ENCODE measurements around the gene TCEA2. TPM values are rescaled to one million over a fixed set of nuclear protein-coding genes. Genes with fewer than 3 reads are reported as not detected.

Gene TCEA2
- polyA plus RNA-seq, 1 donor: 32.6 TPM

DNA sequence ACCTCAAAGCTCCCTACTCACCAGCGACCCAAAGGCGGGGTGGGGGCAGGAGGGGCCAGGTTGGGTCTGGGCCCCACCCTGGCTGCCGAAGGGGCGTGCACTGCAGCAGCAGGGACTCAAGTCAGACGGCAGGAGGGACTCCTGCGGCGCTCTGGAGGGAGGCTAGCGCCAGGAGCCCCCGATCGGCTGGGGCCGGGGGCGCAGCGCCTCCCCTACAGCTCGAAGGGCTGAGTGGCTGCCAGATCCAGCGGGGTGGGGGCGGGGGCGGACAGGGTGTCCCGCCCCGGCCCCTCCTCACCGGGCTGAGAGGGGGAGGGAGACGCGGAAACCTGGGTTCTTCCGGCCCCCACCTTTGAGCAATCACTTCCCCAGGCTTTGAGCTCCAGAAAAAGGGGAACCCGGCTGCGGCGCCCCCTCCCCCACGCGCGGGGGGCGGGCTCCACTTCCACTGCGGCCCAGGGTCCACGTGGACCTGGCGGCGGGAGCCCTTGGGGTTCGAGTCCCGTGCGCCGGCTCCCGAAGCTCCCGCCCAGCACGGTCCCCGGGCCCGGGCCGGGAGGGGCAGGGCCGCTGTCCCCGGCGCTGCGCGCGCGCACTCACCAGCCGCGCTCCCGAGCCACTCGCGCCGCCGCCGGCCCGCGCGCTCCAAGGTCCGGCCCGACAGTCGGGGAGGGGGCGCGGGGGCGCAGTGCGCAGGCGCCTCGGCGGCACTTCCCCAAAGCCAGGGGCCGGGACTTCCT lies 16.4 kb downstream of the TCEA2 start, which contains the start of gene RGS19:
Gene RGS19, minus strand, starts transcription at position 246 of the 740 bp plus-strand sequence. CDS start 2,632 bp downstream, outside the sequence.
- H3K27me3 ChIP-seq (ENCODE audit: control insufficient read depth, insufficient read depth, low read length): peaks cover 56% of the 10 kb centered on the region
- peaks cover under 1% of the 10 kb centered on the region for H3K9me3 ChIP-seq (ENCODE audit: control insufficient read depth, low read depth, low read length)
- H3K4me3 ChIP-seq (ENCODE audit: low read length): peak within 1 kb of the TSS; percentile 56
- no CpG with 5 or more reads among the region's 73 CpGs for WGBS (ENCODE audit: insufficient coverage, low lambda C conversion rate)
- peaks cover 22% of the 10 kb centered on the region for H3K4me1 ChIP-seq (ENCODE audit: control insufficient read depth, insufficient read depth, low read length)
- H3K27ac ChIP-seq (ENCODE audit: low read length): no peak within 1 kb of the TSS
- H3K36me3 ChIP-seq (ENCODE audit: control insufficient read depth, insufficient read depth, low read length): no peaks in the 10 kb centered on the region
- DNase-seq: peak in 1 of 2 donors; percentile 74

- Histone ChIP-seq H3K27ac (ENCODE audit: low read length) (no peak within 1 kb of the TSS), H3K9me3 (ENCODE audit: control insufficient read depth, low read depth, low read length) (peaks cover 3% of the 10 kb centered on the region), H3K4me1 (ENCODE audit: control insufficient read depth, insufficient read depth, low read length) (peaks cover 27% of the 10 kb centered on the region), H3K4me3 (ENCODE audit: low read length) (peak within 1 kb of the TSS; percentile 56), H3K27me3 (ENCODE audit: control insufficient read depth, insufficient read depth, low read length) (peaks cover 63% of the 10 kb centered on the region), H3K36me3 (ENCODE audit: control insufficient read depth, insufficient read depth, low read length) (no peaks in the 10 kb centered on the region)
- no CpG with 5 or more reads among the region's 62 CpGs for WGBS (ENCODE audit: insufficient coverage, low lambda C conversion rate)
- no peak for DNase-seq
Measured at GRCh38 chr20:64080013-64080812, 17.2 kb downstream of the TCEA2 start, which contains the start of gene OPRL1. OPRL1 (plus strand) TSS chr20:64080082; CDS start chr20:64092721, 12,639 bp downstream.

GRCh38 chr20:64080813-64081623 lies 18.0 kb downstream of the TCEA2 start:
- H3K4me3 ChIP-seq (ENCODE audit: low read length): no peak overlapping the region
- peaks cover 71% of the 10 kb centered on the region for H3K27me3 ChIP-seq (ENCODE audit: control insufficient read depth, insufficient read depth, low read length)
- H3K36me3 ChIP-seq (ENCODE audit: control insufficient read depth, insufficient read depth, low read length): no peaks in the 10 kb centered on the region
- no peak overlapping the region for H3K27ac ChIP-seq (ENCODE audit: low read length)
- H3K4me1 ChIP-seq (ENCODE audit: control insufficient read depth, insufficient read depth, low read length): peaks cover 27% of the 10 kb centered on the region
- peaks cover 3% of the 10 kb centered on the region for H3K9me3 ChIP-seq (ENCODE audit: control insufficient read depth, low read depth, low read length)
- no peak for DNase-seq
- WGBS (ENCODE audit: insufficient coverage, low lambda C conversion rate): 100% methylated on average over 1 of the region's 17 CpGs

- no peak for DNase-seq
- peaks cover 76% of the 10 kb centered on the region for H3K27me3 ChIP-seq (ENCODE audit: control insufficient read depth, insufficient read depth, low read length)
- WGBS (ENCODE audit: insufficient coverage, low lambda C conversion rate): no CpG with 5 or more reads among the region's 6 CpGs
- no peaks in the 10 kb centered on the region for H3K36me3 ChIP-seq (ENCODE audit: control insufficient read depth, insufficient read depth, low read length)
- no peak overlapping the region for H3K4me3 ChIP-seq (ENCODE audit: low read length)
- H3K27ac ChIP-seq (ENCODE audit: low read length): no peak overlapping the region
- peaks cover 27% of the 10 kb centered on the region for H3K4me1 ChIP-seq (ENCODE audit: control insufficient read depth, insufficient read depth, low read length)
- H3K9me3 ChIP-seq (ENCODE audit: control insufficient read depth, low read depth, low read length): peaks cover 3% of the 10 kb centered on the region
Measured at GRCh38 chr20:64081624-64081964, 18.6 kb downstream of the TCEA2 start.

DNA sequence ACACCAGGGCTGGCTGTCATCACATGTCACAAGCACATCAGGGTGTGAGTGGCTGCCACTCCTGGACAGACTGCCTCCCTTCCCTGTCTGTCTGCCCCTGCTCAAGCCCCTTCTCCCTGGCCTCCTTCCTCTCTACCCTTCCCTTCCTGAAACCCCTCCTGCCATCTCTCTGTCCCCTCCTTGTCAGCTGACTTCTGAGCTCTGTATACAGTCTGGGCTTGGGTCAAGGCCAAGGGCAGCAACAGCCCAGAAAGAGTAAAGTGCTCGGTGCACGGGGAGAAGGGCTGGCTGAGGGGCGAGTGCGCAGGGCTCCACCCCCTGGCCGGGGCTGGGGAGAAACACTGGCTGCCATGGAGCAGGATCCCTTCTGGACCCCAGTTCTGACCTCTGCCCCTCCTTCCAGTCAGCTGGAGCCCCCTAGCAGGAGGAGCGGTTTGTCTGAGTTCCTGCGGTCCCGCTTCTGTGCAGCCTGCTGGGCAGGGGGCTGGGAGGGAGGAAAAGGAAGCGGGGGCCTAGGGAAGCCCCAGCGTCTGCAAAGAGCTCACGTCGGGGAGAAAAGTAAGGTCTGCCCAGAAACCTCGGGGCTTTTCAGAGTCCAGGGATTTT lies 19.2 kb downstream of the TCEA2 start:
- DNase-seq: no peak
- Histone ChIP-seq H3K4me1 (ENCODE audit: control insufficient read depth, insufficient read depth, low read length) (peaks cover 27% of the 10 kb centered on the region), H3K4me3 (ENCODE audit: low read length) (no peak overlapping the region), H3K27me3 (ENCODE audit: control insufficient read depth, insufficient read depth, low read length) (peaks cover 79% of the 10 kb centered on the region), H3K27ac (ENCODE audit: low read length) (no peak overlapping the region), H3K9me3 (ENCODE audit: control insufficient read depth, low read depth, low read length) (peaks cover 3% of the 10 kb centered on the region), H3K36me3 (ENCODE audit: control insufficient read depth, insufficient read depth, low read length) (no peaks in the 10 kb centered on the region)
- whole genome bisulfite sequencing (ENCODE audit: insufficient coverage, low lambda C conversion rate): no CpG with 5 or more reads among the region's 13 CpGs

DNA sequence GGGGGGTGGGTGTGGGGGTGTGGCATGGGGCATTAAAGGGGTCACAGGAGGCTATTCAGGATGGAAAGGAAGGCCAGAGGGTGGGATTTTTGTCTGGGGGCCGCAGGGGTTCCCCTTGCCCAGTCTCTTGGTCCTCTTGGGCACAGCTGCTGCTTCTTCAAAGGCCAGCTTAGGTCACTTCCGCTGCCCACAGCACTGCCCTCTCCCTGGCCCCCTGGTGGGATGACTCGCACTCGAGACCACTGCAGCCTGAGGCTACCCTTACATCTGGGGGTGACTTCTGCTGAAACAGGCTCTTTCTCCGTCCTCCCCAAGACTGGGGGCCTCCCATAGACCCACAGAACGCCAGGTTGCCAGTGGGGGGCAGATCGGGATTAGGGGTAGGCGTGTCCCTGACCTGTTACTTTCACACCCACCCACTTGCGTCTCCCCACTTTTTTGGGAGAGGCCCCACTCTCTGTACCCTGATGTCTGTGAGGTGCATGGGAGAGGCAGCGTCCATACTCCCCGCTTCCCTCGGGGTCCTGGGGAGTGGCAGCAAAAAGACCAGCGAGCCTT lies 19.9 kb downstream of the TCEA2 start:
- Histone ChIP-seq H3K4me1 (ENCODE audit: control insufficient read depth, insufficient read depth, low read length) (peaks cover 27% of the 10 kb centered on the region), H3K36me3 (ENCODE audit: control insufficient read depth, insufficient read depth, low read length) (no peaks in the 10 kb centered on the region), H3K27me3 (ENCODE audit: control insufficient read depth, insufficient read depth, low read length) (peaks cover 79% of the 10 kb centered on the region), H3K4me3 (ENCODE audit: low read length) (no peak overlapping the region), H3K27ac (ENCODE audit: low read length) (no peak overlapping the region), H3K9me3 (ENCODE audit: control insufficient read depth, low read depth, low read length) (peaks cover 3% of the 10 kb centered on the region)
- WGBS (ENCODE audit: insufficient coverage, low lambda C conversion rate): no CpG with 5 or more reads among the region's 13 CpGs
- no peak for DNase-seq

DNA sequence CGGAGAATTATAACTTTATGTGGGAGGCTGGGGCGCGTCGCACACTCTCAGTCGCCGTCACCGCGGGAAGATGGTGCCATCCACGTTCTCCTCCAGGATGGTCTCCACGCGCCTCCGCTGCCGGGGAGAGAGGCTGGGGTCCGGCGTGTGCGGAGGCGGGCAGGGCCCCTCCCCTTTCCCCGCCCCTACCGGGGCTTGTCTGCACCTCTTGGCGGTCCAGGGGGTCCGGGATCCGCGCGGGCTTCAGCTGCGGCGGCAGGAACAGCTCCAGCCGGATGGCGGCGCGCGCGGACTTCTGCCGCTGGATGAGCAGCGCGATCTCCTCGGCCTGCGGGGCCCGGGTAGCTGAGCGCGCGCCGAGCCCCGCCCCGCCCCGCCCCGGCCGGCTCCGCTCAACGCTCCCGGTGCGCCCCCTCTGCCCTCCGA lies 20.4 kb downstream of the TCEA2 start:
- Histone ChIP-seq H3K27ac (ENCODE audit: low read length) (no peak overlapping the region), H3K4me1 (ENCODE audit: control insufficient read depth, insufficient read depth, low read length) (peaks cover 24% of the 10 kb centered on the region), H3K9me3 (ENCODE audit: control insufficient read depth, low read depth, low read length) (peaks cover 3% of the 10 kb centered on the region), H3K27me3 (ENCODE audit: control insufficient read depth, insufficient read depth, low read length) (peaks cover 76% of the 10 kb centered on the region), H3K36me3 (ENCODE audit: control insufficient read depth, insufficient read depth, low read length) (no peaks in the 10 kb centered on the region), H3K4me3 (ENCODE audit: low read length) (peak overlapping the region; percentile 18)
- no CpG with 5 or more reads among the region's 52 CpGs for WGBS (ENCODE audit: insufficient coverage, low lambda C conversion rate)
- peak in 1 of 2 donors; percentile 68 for DNase-seq

GRCh38 chr20:64083804-64084684 lies 21.0 kb downstream of the TCEA2 start, which contains the start of gene LKAAEAR1:
LKAAEAR1 (minus strand) TSS chr20:64084398; CDS start chr20:64084219, 179 bp downstream.
- Histone ChIP-seq H3K9me3 (ENCODE audit: control insufficient read depth, low read depth, low read length) (peaks cover 3% of the 10 kb centered on the region), H3K4me1 (ENCODE audit: control insufficient read depth, insufficient read depth, low read length) (peaks cover 18% of the 10 kb centered on the region), H3K27ac (ENCODE audit: low read length) (no peak within 1 kb of the TSS), H3K27me3 (ENCODE audit: control insufficient read depth, insufficient read depth, low read length) (peaks cover 76% of the 10 kb centered on the region), H3K4me3 (ENCODE audit: low read length) (peak within 1 kb of the TSS; percentile 18), H3K36me3 (ENCODE audit: control insufficient read depth, insufficient read depth, low read length) (no peaks in the 10 kb centered on the region)
- DNase-seq: peak in 1 of 2 donors; percentile 42
- no CpG with 5 or more reads among the region's 86 CpGs for WGBS (ENCODE audit: insufficient coverage, low lambda C conversion rate)

- DNase-seq: no peak
- peaks cover 76% of the 10 kb centered on the region for H3K27me3 ChIP-seq (ENCODE audit: control insufficient read depth, insufficient read depth, low read length)
- peaks cover 13% of the 10 kb centered on the region for H3K4me1 ChIP-seq (ENCODE audit: control insufficient read depth, insufficient read depth, low read length)
- H3K9me3 ChIP-seq (ENCODE audit: control insufficient read depth, low read depth, low read length): peaks cover 3% of the 10 kb centered on the region
- H3K4me3 ChIP-seq (ENCODE audit: low read length): no peak overlapping the region
- no CpG with 5 or more reads among the region's 23 CpGs for WGBS (ENCODE audit: insufficient coverage, low lambda C conversion rate)
- H3K36me3 ChIP-seq (ENCODE audit: control insufficient read depth, insufficient read depth, low read length): no peaks in the 10 kb centered on the region
- H3K27ac ChIP-seq (ENCODE audit: low read length): no peak overlapping the region
Measured at GRCh38 chr20:64084685-64085152, 21.7 kb downstream of the TCEA2 start.
